GM18873 (cell line): ENCODE data around the gene TECPR1.

ENCODE experiments used
- ATAC-seq: cut with Tn5 transposase; IDR thresholded peaks from one replicate; pipeline ENCODE4 v1.9.1; 2021; ENCODE audit warnings: mild to moderate bottlenecking, moderate library complexity, moderate number of reproducible peaks; ENCODE audit not compliant: unreplicated experiment, low FRiP score

Gene TECPR1

GRCh38 chr7:98285157-98286092 lies 33.4 kb upstream of the TECPR1 start:
- ATAC-seq = no peak

GRCh38 chr7:98284335-98285036 lies 32.5 kb upstream of the TECPR1 start:
- no peak for ATAC-seq

- ATAC-seq = no peak
These were observed 31.8 kb upstream of the TECPR1 start for GRCh38 chr7:98283887-98284222.

- no peak for ATAC-seq
These were observed 31.3 kb upstream of the TECPR1 start for GRCh38 chr7:98283127-98283886.

- ATAC-seq = no peak
These were observed 30.7 kb upstream of the TECPR1 start for GRCh38 chr7:98282703-98283102.

- ATAC-seq = peak; percentile 20
These were observed 29.9 kb upstream of the TECPR1 start for GRCh38 chr7:98281757-98282606.

GRCh38 chr7:98280791-98281756 lies 29.0 kb upstream of the TECPR1 start, which contains the start of gene BRI3:
TSS of gene BRI3 (plus strand) at chr7:98281686. CDS start at chr7:98281796, 110 bp downstream.
- peak; percentile 62 for ATAC-seq

GRCh38 chr7:98280296-98280695 lies 28.3 kb upstream of the TECPR1 start:
- ATAC-seq = no peak

- no peak for ATAC-seq
These were observed 26.9 kb upstream of the TECPR1 start for GRCh38 chr7:98278936-98279335.

GRCh38 chr7:98278408-98278807 lies 26.4 kb upstream of the TECPR1 start:
- ATAC-seq = no peak

GRCh38 chr7:98276241-98276761 lies 24.3 kb upstream of the TECPR1 start:
- ATAC-seq = no peak

GRCh38 chr7:98267303-98267702 lies 15.3 kb upstream of the TECPR1 start:
- ATAC-seq = no peak

GRCh38 chr7:98266840-98267239 lies 14.8 kb upstream of the TECPR1 start:
- ATAC-seq = no peak

- no peak for ATAC-seq
These were observed 13.8 kb upstream of the TECPR1 start for GRCh38 chr7:98265841-98266271.

GRCh38 chr7:98257701-98258100 lies 5.7 kb upstream of the TECPR1 start:
- no peak for ATAC-seq

- ATAC-seq = no peak
These were observed 4.4 kb upstream of the TECPR1 start for GRCh38 chr7:98256431-98256830.

GRCh38 chr7:98254951-98255610 lies 3.0 kb upstream of the TECPR1 start:
- no peak for ATAC-seq

- no peak for ATAC-seq
These were observed 2.5 kb upstream of the TECPR1 start for GRCh38 chr7:98254516-98254915.
